ENCODE results near the gene DUSP2. TPM values are rescaled to one million over a fixed set of nuclear protein-coding genes. Genes with fewer than 3 reads are reported as not detected.
"Not testable (repeated sequence)": the region's sequence is repeated elsewhere in the genome, so short reads cannot be mapped to it uniquely, and the experiment has no call there.

DUSP2 gene
- total RNA-seq, 4 donors from 2014 or later = 2.2 to 8.4 (median 2.4) TPM

DNA sequence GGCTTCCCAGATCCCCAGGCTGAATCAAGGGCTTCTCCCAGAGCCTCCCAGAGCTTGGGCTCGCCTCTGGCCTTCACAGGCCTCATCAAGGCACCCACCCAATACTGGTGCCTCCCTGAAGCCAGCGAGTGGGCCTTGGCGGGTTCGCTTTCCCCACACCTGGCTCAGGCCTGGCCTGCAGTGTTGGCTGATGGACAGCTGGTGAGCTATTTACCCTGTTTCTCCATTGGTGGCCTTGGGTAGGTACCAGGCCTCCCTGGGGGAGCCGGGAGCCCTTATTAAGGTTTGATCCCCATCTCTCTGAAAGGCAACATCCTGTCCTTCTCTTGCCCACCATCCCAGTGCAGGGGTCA is 18.2 kb upstream of the DUSP2 start:
- Histone ChIP-seq H3K27ac (no peak overlapping the region), H3K9me3 (no peaks in the 10 kb centered on the region), H3K36me3 (no peaks in the 10 kb centered on the region), H3K4me1 (no peaks in the 10 kb centered on the region), H3K27me3 (no peaks in the 10 kb centered on the region), H3K4me3 (replicated peaks in 1 of 3) (no peak overlapping the region)
- WGBS, 2 donors = 90 to 91% methylated on average over 2 to 5 of the region's 5 CpGs
- intact Hi-C loops (cut with DNase I) = no loop called here
- DNase-seq = no peak
- TF ChIP-seq, protein P1, sequence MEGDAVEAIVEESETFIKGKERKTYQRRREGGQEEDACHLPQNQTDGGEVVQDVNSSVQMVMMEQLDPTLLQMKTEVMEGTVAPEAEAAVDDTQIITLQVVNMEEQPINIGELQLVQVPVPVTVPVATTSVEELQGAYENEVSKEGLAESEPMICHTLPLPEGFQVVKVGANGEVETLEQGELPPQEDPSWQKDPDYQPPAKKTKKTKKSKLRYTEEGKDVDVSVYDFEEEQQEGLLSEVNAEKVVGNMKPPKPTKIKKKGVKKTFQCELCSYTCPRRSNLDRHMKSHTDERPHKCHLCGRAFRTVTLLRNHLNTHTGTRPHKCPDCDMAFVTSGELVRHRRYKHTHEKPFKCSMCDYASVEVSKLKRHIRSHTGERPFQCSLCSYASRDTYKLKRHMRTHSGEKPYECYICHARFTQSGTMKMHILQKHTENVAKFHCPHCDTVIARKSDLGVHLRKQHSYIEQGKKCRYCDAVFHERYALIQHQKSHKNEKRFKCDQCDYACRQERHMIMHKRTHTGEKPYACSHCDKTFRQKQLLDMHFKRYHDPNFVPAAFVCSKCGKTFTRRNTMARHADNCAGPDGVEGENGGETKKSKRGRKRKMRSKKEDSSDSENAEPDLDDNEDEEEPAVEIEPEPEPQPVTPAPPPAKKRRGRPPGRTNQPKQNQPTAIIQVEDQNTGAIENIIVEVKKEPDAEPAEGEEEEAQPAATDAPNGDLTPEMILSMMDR (IDR thresholded peaks at IDR 0.05) = no peak
- no peak for TF ChIP-seq POLR2A (IDR thresholded peaks at IDR 0.05)

DNA sequence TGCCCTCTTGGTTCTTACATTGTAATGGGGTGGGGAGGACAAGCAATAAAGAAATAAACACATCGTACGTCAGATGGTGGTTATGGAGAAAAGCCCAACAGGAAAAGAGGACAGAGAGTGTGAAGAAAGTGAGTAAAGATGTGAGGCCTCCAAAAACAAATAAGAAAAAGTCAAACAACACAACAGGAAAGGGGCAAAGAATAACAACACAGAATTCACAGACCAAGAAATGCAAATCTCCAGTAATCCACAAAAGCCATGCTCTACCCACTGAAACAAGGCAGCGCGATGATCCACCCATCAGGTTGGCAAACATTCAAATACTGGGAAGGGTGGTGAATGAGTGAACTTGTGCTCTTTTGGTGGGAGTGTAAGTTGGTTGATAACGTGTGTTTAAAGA is 16.7 kb upstream of the DUSP2 start:
- Histone ChIP-seq H3K36me3 (no peaks in the 10 kb centered on the region), H3K4me1 (no peaks in the 10 kb centered on the region), H3K4me3 (replicated peaks in 1 of 3) (no peak overlapping the region), H3K27ac (no peak overlapping the region), H3K27me3 (no peaks in the 10 kb centered on the region), H3K9me3 (no peaks in the 10 kb centered on the region)
- no peak for TF ChIP-seq POLR2A (IDR thresholded peaks at IDR 0.05)
- TF ChIP-seq, protein P1 (IDR thresholded peaks at IDR 0.05) = no peak
- intact Hi-C loops (cut with DNase I) = no loop called here
- DNase-seq = no peak
- 52 to 53% methylated on average over 5 of the region's 5 CpGs for WGBS, 2 donors

DNA sequence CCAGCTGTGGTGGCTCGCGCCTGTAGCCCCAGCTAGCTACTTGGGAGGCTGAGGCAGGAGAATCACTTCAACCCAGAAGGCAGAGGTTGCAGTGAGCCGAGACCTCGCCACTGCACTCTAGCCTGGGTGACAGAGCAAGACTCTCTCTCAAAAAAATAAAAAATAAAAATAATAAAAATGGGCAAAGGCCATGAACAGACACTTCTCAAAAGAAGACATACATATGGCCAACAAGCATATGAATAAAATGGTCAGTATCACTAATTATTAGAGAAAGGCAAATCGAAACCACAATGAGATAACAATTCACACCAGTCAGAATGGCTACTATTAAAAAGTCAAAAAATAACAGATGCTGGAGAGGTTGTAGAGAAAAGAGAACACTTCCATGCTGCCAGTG is 15.1 kb upstream of the DUSP2 start:
- H3K27ac ChIP-seq; DNase-seq; H3K4me3 ChIP-seq (replicated peaks in 1 of 3); H3K27me3 ChIP-seq; H3K36me3 ChIP-seq; intact Hi-C loops (cut with DNase I); H3K4me1 ChIP-seq; H3K9me3 ChIP-seq: not testable (repeated sequence)
- WGBS, 2 donors = 92 to 96% methylated on average over 5 of the region's 5 CpGs

DNA sequence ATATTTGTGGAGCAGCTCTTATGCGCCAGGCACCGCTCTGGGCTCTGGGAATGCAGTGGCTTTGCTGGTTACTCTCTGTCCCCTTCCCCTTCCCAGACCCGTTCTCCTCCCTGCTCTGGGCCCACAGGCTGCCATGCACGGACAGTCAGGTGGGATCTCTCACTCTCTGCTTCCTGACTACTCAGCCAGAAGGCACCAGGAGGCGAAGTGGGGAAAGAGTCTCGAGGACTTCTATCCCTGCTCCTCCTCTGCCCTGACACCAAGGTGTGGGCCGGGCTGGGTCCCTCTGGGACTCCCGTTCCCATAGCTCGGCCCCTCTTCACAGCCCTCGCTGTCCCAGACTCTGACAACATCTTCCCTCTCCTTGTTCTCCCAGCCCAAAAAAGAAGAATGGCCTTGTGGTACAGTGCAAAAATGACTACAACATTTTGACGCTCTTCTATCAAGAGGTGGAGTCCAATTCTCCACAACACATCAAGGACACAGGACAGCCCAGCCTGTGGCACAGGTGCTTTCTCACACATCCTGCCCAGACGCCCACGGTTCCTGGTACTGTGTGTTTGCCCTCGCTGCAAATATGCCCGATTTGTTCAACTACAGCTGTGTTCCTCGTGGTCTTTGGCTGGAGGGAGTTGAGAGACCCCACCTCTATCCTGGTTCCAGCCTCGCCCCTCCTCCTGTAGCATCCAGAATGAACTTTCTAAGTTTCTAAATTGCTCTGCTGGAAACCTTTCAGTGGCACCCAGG is 14.0 kb upstream of the DUSP2 start:
- Histone ChIP-seq H3K27ac (no peak overlapping the region), H3K27me3 (no peaks in the 10 kb centered on the region), H3K36me3 (no peaks in the 10 kb centered on the region), H3K4me3 (replicated peaks in 1 of 3) (no peak overlapping the region), H3K9me3 (no peaks in the 10 kb centered on the region), H3K4me1 (no peaks in the 10 kb centered on the region)
- intact Hi-C loops (cut with DNase I) = no loop called here
- WGBS, 2 donors = 72 to 76% methylated on average over 17 of the region's 17 CpGs
- no peak for DNase-seq
- TF ChIP-seq POLR2A (IDR thresholded peaks at IDR 0.05) = no peak
- TF ChIP-seq, protein P1 (IDR thresholded peaks at IDR 0.05) = no peak

DNA sequence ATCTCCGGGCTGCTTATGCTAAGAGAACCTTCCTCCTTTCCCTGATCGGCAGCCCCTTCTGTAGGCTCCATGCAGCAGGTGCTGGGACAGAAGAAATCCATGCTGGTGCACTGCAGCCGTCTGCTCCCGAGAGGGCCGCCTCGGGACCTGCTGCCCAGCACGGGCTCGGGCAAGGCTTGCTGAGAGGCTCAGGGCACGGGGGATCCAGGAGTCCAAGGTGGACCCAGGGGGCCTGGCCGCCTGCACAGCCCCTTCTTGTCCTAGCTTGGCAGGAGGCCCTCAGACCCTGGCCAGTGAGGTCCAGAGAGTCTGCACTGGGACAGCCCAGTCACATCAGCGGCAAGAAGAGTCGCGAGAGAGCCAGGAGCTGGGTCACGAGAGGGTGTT is 13.3 kb upstream of the DUSP2 start:
- H3K4me3 ChIP-seq (replicated peaks in 1 of 3) = no peak overlapping the region
- H3K27ac ChIP-seq = no peak overlapping the region
- intact Hi-C loops (cut with DNase I) = no loop called here
- no peaks in the 10 kb centered on the region for H3K36me3 ChIP-seq
- no peaks in the 10 kb centered on the region for H3K27me3 ChIP-seq
- TF ChIP-seq POLR2A (IDR thresholded peaks at IDR 0.05) = no peak
- TF ChIP-seq, protein P1 (IDR thresholded peaks at IDR 0.05) = no peak
- no peak for DNase-seq
- WGBS, 2 donors = 65 to 70% methylated on average over 7 to 9 of the region's 14 CpGs
- H3K9me3 ChIP-seq = no peaks in the 10 kb centered on the region
- no peaks in the 10 kb centered on the region for H3K4me1 ChIP-seq

Measured in thyroid gland (tissue), 4 donors.